ENCODE results near the gene CRLF1.

- TF ChIP-seq EZH2 (IDR thresholded peaks at IDR 0.05; ENCODE audit: insufficient read depth, poor library complexity, severe bottlenecking) = no peak
- TF ChIP-seq EZH2phosphoT487 (IDR thresholded peaks at IDR 0.05; ENCODE audit: insufficient read depth, low read depth) = no peak
Measured at GRCh38 chr19:18595475-18595874, 11.1 kb downstream of the CRLF1 start.

Data from GM23248 (cell line).